Mammary epithelial cell (primary cell): ENCODE results near the gene SERINC3.

Experiments used
- CTCF ChIP-seq, 2 donors: IDR thresholded peaks in 1 of 2; conservative IDR thresholded peaks in 1 of 2; 2 replicates each; pipeline ENCODE4 v1.5.1; 2011 to 2012; ENCODE audit warnings: inconsistent platforms in 2 of 2, low read length in 2 of 2, mild to moderate bottlenecking in 2 of 2, control low read depth in 1 of 2, low read depth in 1 of 2; ENCODE audit not compliant: insufficient read depth in 1 of 2; ENCODE audit errors: extremely low read depth in 1 of 2
- EZH2 ChIP-seq: IDR thresholded peaks from 2 replicates; pipeline ENCODE4 v1.6.1; 2012; ENCODE audit warnings: low read length, inconsistent platforms, borderline replicate concordance

- TF ChIP-seq CTCF (conservative IDR thresholded peaks at IDR 0.05 in 1 of 2, IDR thresholded peaks at IDR 0.05 in 1 of 2; ENCODE audit: extremely low read depth in 1 of 2, insufficient read depth in 1 of 2, low read depth in 1 of 2, low read length in 2 of 2) (no peak), EZH2 (no peak)
These were observed 43.7 kb downstream of the SERINC3 start for GRCh38 chr20:44478206-44478605.
